Ishikawa (cell line): ENCODE results near the gene BUD23.

Experiments
- CREB1 ChIP-seq: IDR thresholded peaks from 2 replicates; pipeline ENCODE4 v1.6.1; 2012; ENCODE audit warnings: low read depth
- EP300 ChIP-seq: IDR thresholded peaks from 2 replicates; pipeline ENCODE4 v1.6.1; 2012; ENCODE audit warnings: borderline replicate concordance
- FOXM1 ChIP-seq: IDR thresholded peaks from 2 replicates; pipeline ENCODE4 v1.6.1; 2012; ENCODE audit warnings: low read depth, borderline replicate concordance
- NFIC ChIP-seq: IDR thresholded peaks from 2 replicates; pipeline ENCODE4 v1.6.1; 2012
- RAD21 ChIP-seq: IDR thresholded peaks from 2 replicates; pipeline ENCODE4 v1.6.1; 2012; ENCODE audit warnings: low read depth
- TCF12 ChIP-seq: IDR thresholded peaks from 2 replicates; pipeline ENCODE4 v1.6.1; 2012; ENCODE audit warnings: low read depth
- TEAD4 ChIP-seq: IDR thresholded peaks from 2 replicates; pipeline ENCODE4 v1.6.1; 2012
- YY1 ChIP-seq: IDR thresholded peaks from 2 replicates; pipeline ENCODE4 v1.6.1; 2012; ENCODE audit warnings: low read depth
- ZBTB7A ChIP-seq: IDR thresholded peaks from 2 replicates; pipeline ENCODE4 v1.6.1; 2012; ENCODE audit warnings: low read depth
- TF ChIP-seq, protein P1 (sequence below): IDR thresholded peaks from 2 replicates; pipeline ENCODE4 v1.6.1; 2012; ENCODE audit warnings: low read depth, mild to moderate bottlenecking

DNA sequence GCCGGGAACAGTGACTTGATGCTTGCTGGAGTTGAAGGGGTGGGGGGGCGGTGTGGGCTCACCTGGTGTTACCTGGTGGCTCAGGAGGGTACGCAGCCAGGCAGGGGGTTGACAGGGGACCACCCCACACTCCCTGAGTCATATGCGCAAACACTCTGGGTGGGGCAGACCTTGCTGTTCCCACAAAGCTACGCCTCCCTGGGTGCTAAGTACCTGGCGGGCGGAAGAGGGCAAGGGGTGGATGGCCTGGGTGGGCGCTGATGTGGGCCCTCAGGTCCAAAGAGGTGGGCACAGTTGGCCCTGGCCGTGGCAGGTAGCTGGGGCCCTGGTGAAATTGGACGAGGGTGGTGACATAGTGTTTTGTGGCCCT is 22.1 kb downstream of the BUD23 start:
- TF ChIP-seq CREB1, result no peak
- no peak for TF ChIP-seq FOXM1
- no peak for TF ChIP-seq TEAD4
- no peak for TF ChIP-seq RAD21
- TF ChIP-seq, protein P1, sequence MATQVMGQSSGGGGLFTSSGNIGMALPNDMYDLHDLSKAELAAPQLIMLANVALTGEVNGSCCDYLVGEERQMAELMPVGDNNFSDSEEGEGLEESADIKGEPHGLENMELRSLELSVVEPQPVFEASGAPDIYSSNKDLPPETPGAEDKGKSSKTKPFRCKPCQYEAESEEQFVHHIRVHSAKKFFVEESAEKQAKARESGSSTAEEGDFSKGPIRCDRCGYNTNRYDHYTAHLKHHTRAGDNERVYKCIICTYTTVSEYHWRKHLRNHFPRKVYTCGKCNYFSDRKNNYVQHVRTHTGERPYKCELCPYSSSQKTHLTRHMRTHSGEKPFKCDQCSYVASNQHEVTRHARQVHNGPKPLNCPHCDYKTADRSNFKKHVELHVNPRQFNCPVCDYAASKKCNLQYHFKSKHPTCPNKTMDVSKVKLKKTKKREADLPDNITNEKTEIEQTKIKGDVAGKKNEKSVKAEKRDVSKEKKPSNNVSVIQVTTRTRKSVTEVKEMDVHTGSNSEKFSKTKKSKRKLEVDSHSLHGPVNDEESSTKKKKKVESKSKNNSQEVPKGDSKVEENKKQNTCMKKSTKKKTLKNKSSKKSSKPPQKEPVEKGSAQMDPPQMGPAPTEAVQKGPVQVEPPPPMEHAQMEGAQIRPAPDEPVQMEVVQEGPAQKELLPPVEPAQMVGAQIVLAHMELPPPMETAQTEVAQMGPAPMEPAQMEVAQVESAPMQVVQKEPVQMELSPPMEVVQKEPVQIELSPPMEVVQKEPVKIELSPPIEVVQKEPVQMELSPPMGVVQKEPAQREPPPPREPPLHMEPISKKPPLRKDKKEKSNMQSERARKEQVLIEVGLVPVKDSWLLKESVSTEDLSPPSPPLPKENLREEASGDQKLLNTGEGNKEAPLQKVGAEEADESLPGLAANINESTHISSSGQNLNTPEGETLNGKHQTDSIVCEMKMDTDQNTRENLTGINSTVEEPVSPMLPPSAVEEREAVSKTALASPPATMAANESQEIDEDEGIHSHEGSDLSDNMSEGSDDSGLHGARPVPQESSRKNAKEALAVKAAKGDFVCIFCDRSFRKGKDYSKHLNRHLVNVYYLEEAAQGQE, result no peak
- no peak for TF ChIP-seq NFIC
- TF ChIP-seq TCF12, result no peak
- TF ChIP-seq EP300, result no peak
- TF ChIP-seq YY1, result no peak
- TF ChIP-seq ZBTB7A, result no peak
